Activated CD4-positive, alpha-beta T cell treated with anti-CD3 and anti-CD28 coated beads for 36 hours (primary cell): Measurements from ENCODE around the gene UBIAD1. TPM values are rescaled to one million over a fixed set of nuclear protein-coding genes. Genes with fewer than 3 reads are reported as not detected.

Source experiments
- ATAC-seq: fragments of 200-7000 bp; cut with Tn5 transposase; one replicate; pipeline ENCODE4 v1.10.0; 2021; ENCODE audit warnings: mild to moderate bottlenecking, moderate library complexity
- CTCF ChIA-PET: fragments of 350-600 bp; sonication (Branson Sonifier 250); formaldehyde crosslinking; loops from one replicate; lab custom pipeline; 2021; ENCODE audit warnings: antibody characterized with exemption; lab: Charles Lee
- POLR2A ChIA-PET: fragments of 350-600 bp; sonication (Branson Sonifier 250); formaldehyde crosslinking; loops from one replicate; lab custom pipeline; 2021; ENCODE audit warnings: antibody characterized with exemption, inconsistent platforms; lab: Charles Lee
- DNase-seq: peaks from one replicate; pipeline ENCODE4 v3.0.0-alpha.2; 2020
- H3K27ac Mint-ChIP-seq: one replicate; pipeline ENCODE4 v1.8.0; 2021; ENCODE audit warnings: mixed read lengths
- H3K27me3 Mint-ChIP-seq: one replicate; pipeline ENCODE4 v1.8.0; 2021; ENCODE audit warnings: mixed read lengths
- H3K36me3 Mint-ChIP-seq: one replicate; pipeline ENCODE4 v1.8.0; 2021; ENCODE audit warnings: low read depth, mixed read lengths
- H3K4me1 Mint-ChIP-seq: one replicate; pipeline ENCODE4 v1.8.0; 2021; ENCODE audit warnings: mixed read lengths
- H3K4me3 Mint-ChIP-seq: one replicate; pipeline ENCODE4 v1.8.0; 2021; ENCODE audit warnings: mild to moderate bottlenecking, moderate library complexity, mixed read lengths
- H3K9me3 Mint-ChIP-seq: one replicate; pipeline ENCODE4 v1.8.0; 2021; ENCODE audit warnings: low read depth, mixed read lengths
- intact Hi-C, 2 experiments: fragments of 100-400 bp; cut with DNase I in 1 of 2; cut with micrococcal nuclease in 1 of 2; formaldehyde crosslinking; loops; one replicate each; pipeline versions ENCODE4 v1.14.2 to v1.15.1; 2022 to 2024; cut with DNase I, micrococcal nuclease
- total RNA-seq, 2 experiments: library from RNA; stranded (reverse); gene quantifications; one replicate each; pipeline ENCODE4 v1.2.3, GENCODE V29; 2021

UBIAD1 gene
- 10 to 100 TPM; 29.2 to 32.0 TPM for total RNA-seq

- no peaks in the 10 kb centered on the region for H3K27me3 Mint-ChIP-seq
- DNase-seq (peak; percentile 95), ATAC-seq (peak; percentile 84)
- H3K27ac Mint-ChIP-seq = peak within 1 kb of the TSS; percentile 91
- H3K9me3 Mint-ChIP-seq = no peaks in the 10 kb centered on the region
- ChIA-PET CTCF (interaction anchor here (0.9 to 2.8 kb wide), 2 partner anchors 9 to 10 kb away, joined by 5 to 13 read pairs; partner anchors contain the start of gene MTOR), POLR2A (interaction anchor here (0.5 to 1.1 kb wide), 7 partner anchors 9 to 705 kb away, joined by 3 to 6 read pairs (median 4); no protein-coding TSS in a partner anchor)
- H3K4me3 Mint-ChIP-seq = peak within 1 kb of the TSS; percentile 95
- H3K36me3 Mint-ChIP-seq = peaks cover 28% of the 10 kb centered on the region
- H3K4me1 Mint-ChIP-seq = peaks cover 29% of the 10 kb centered on the region
- intact Hi-C loops = loop anchor here (1.0 to 10.0 kb wide), 10 partner anchors 11 to 902 kb away; partner anchors contain the start of genes MTOR (in 2 of the 2), CLCN6 (in 1 of the 2), EXOSC10 (in 1 of the 2) and FBXO2 (in 1 of the 2)
Observed at GRCh38 chr1:11272832-11273594, at the start of gene UBIAD1. UBIAD1 (plus strand) TSS chr1:11273198; CDS start chr1:11273532, 334 bp downstream.

- Mint-ChIP-seq H3K36me3 (peaks cover 43% of the 10 kb centered on the region), H3K4me3 (no peak overlapping the region), H3K27me3 (no peaks in the 10 kb centered on the region), H3K4me1 (peaks cover 11% of the 10 kb centered on the region), H3K9me3 (no peaks in the 10 kb centered on the region), H3K27ac (peak overlapping the region; percentile 49)
- ChIA-PET CTCF (interaction anchor here (0.6 to 4.5 kb wide), 8 partner anchors 9 to 419 kb away, joined by 3 to 18 read pairs (median 4); no protein-coding TSS in a partner anchor), POLR2A (no interaction called here)
- ATAC-seq = no peak
- intact Hi-C loops = no loop called here
- no peak for DNase-seq
Observed at GRCh38 chr1:11227106-11228077, 45.6 kb upstream of the UBIAD1 start.

GRCh38 chr1:11229203-11229602, 43.8 kb upstream of the UBIAD1 start:
- Mint-ChIP-seq H3K36me3 (peaks cover 48% of the 10 kb centered on the region), H3K27ac (no peak overlapping the region), H3K27me3 (no peaks in the 10 kb centered on the region), H3K9me3 (no peaks in the 10 kb centered on the region), H3K4me1 (peaks cover 11% of the 10 kb centered on the region), H3K4me3 (no peak overlapping the region)
- no peak for DNase-seq
- intact Hi-C loops = no loop called here
- POLR2A ChIA-PET = no interaction called here
- CTCF ChIA-PET = interaction anchor here (0.7 to 4.5 kb wide), 4 partner anchors 12 to 455 kb away, joined by 3 to 18 read pairs (median 10); no protein-coding TSS in a partner anchor
- no peak for ATAC-seq

- Mint-ChIP-seq H3K4me3 (no peak overlapping the region), H3K4me1 (peaks cover 6% of the 10 kb centered on the region), H3K36me3 (peaks cover 39% of the 10 kb centered on the region), H3K9me3 (no peaks in the 10 kb centered on the region), H3K27me3 (no peaks in the 10 kb centered on the region), H3K27ac (no peak overlapping the region)
- CTCF ChIA-PET = interaction anchor here (0.7 kb wide), 1 partner anchor 344 kb away, joined by 6 read pairs; no protein-coding TSS in a partner anchor
- intact Hi-C loops = no loop called here
- ATAC-seq (no peak), DNase-seq (no peak)
- POLR2A ChIA-PET = no interaction called here
Observed at GRCh38 chr1:11233208-11233607, 39.8 kb upstream of the UBIAD1 start.

- Mint-ChIP-seq H3K9me3 (no peaks in the 10 kb centered on the region), H3K27ac (no peak overlapping the region), H3K36me3 (peaks cover 41% of the 10 kb centered on the region), H3K4me3 (no peak overlapping the region), H3K4me1 (peaks cover 9% of the 10 kb centered on the region), H3K27me3 (no peaks in the 10 kb centered on the region)
- intact Hi-C loops = no loop called here
- DNase-seq (no peak), ATAC-seq (no peak)
- CTCF ChIA-PET = interaction anchor here (1.2 kb wide), 1 partner anchor 200 kb away, joined by 3 read pairs; no protein-coding TSS in a partner anchor
- POLR2A ChIA-PET = no interaction called here
Observed at GRCh38 chr1:11237356-11237755, 35.6 kb upstream of the UBIAD1 start.

GRCh38 chr1:11238311-11238710, 34.7 kb upstream of the UBIAD1 start:
- no peak for DNase-seq
- Mint-ChIP-seq H3K4me3 (no peak overlapping the region), H3K4me1 (peaks cover 9% of the 10 kb centered on the region), H3K36me3 (peaks cover 42% of the 10 kb centered on the region), H3K27me3 (no peaks in the 10 kb centered on the region), H3K27ac (no peak overlapping the region), H3K9me3 (no peaks in the 10 kb centered on the region)
- no peak for ATAC-seq
- ChIA-PET POLR2A (interaction anchor here (0.7 kb wide), 1 partner anchor 92 kb away, joined by 11 read pairs; no protein-coding TSS in a partner anchor), CTCF (interaction anchor here (0.6 to 1.1 kb wide), 4 partner anchors 12 to 407 kb away, joined by 3 to 4 read pairs (median 3); no protein-coding TSS in a partner anchor)
- intact Hi-C loops = no loop called here

- ATAC-seq (no peak), DNase-seq (no peak)
- Mint-ChIP-seq H3K4me1 (peaks cover 10% of the 10 kb centered on the region), H3K9me3 (no peaks in the 10 kb centered on the region), H3K27me3 (no peaks in the 10 kb centered on the region), H3K4me3 (no peak overlapping the region), H3K36me3 (peaks cover 31% of the 10 kb centered on the region), H3K27ac (no peak overlapping the region)
- intact Hi-C loops = loop anchor here in 1 of 2 experiments (10.0 kb wide), 1 partner anchor 120 kb away; no protein-coding TSS in a partner anchor
- ChIA-PET CTCF (interaction anchor here (0.9 to 2.0 kb wide), 5 partner anchors 17 to 400 kb away, joined by 3 to 5 read pairs (median 5); partner anchors contain the start of gene MTOR), POLR2A (interaction anchor here (0.6 kb wide), 1 partner anchor 11 kb away, joined by 3 read pairs; no protein-coding TSS in a partner anchor)
Observed at GRCh38 chr1:11245248-11245647, 27.8 kb upstream of the UBIAD1 start.

GRCh38 chr1:11245904-11246719, 26.9 kb upstream of the UBIAD1 start:
- peak overlapping the region; percentile 30 for H3K27ac Mint-ChIP-seq
- intact Hi-C loops = loop anchor here in 1 of 2 experiments (10.0 kb wide), 1 partner anchor 119 kb away; no protein-coding TSS in a partner anchor
- peaks cover 34% of the 10 kb centered on the region for H3K36me3 Mint-ChIP-seq
- no peak overlapping the region for H3K4me3 Mint-ChIP-seq
- DNase-seq (no peak), ATAC-seq (no peak)
- H3K4me1 Mint-ChIP-seq = peaks cover 10% of the 10 kb centered on the region
- CTCF ChIA-PET = interaction anchor here (0.6 to 2.0 kb wide), 5 partner anchors 17 to 397 kb away, joined by 3 to 6 read pairs (median 5); partner anchors contain the start of gene MTOR
- no peaks in the 10 kb centered on the region for H3K9me3 Mint-ChIP-seq
- POLR2A ChIA-PET = interaction anchor here (0.6 kb wide), 1 partner anchor 12 kb away, joined by 3 read pairs; no protein-coding TSS in a partner anchor
- H3K27me3 Mint-ChIP-seq = no peaks in the 10 kb centered on the region

GRCh38 chr1:11248169-11248568, 24.8 kb upstream of the UBIAD1 start:
- DNase-seq (no peak), ATAC-seq (no peak)
- H3K4me1 Mint-ChIP-seq = peaks cover 7% of the 10 kb centered on the region
- intact Hi-C loops = loop anchor here in 1 of 2 experiments (10.0 kb wide), 1 partner anchor 117 kb away; no protein-coding TSS in a partner anchor
- H3K36me3 Mint-ChIP-seq = peaks cover 40% of the 10 kb centered on the region
- CTCF ChIA-PET = interaction anchor here (0.7 to 0.9 kb wide), 3 partner anchors 75 to 398 kb away, joined by 3 to 4 read pairs (median 3); no protein-coding TSS in a partner anchor
- H3K4me3 Mint-ChIP-seq = no peak overlapping the region
- POLR2A ChIA-PET = no interaction called here
- no peaks in the 10 kb centered on the region for H3K27me3 Mint-ChIP-seq
- no peak overlapping the region for H3K27ac Mint-ChIP-seq
- H3K9me3 Mint-ChIP-seq = no peaks in the 10 kb centered on the region

- no peak for ATAC-seq
- Mint-ChIP-seq H3K36me3 (peaks cover 58% of the 10 kb centered on the region), H3K27ac (no peak overlapping the region)
Observed at GRCh38 chr1:11252538-11252937, 20.5 kb upstream of the UBIAD1 start.

More at GRCh38 chr1:11252538-11252937, 20.5 kb upstream of the UBIAD1 start:
- CTCF ChIA-PET = interaction anchor here (1.8 kb wide), 1 partner anchor 11 kb away, joined by 7 read pairs; no protein-coding TSS in a partner anchor
- Mint-ChIP-seq H3K9me3 (no peaks in the 10 kb centered on the region), H3K4me1 (peaks cover 2% of the 10 kb centered on the region), H3K4me3 (no peak overlapping the region), H3K27me3 (no peaks in the 10 kb centered on the region)
- intact Hi-C loops = no loop called here
- POLR2A ChIA-PET = no interaction called here
- no peak for DNase-seq
